Thoracic aorta (tissue), 2 donors: ENCODE data around the gene C1QTNF9. TPM values are rescaled to one million over a fixed set of nuclear protein-coding genes. Genes with fewer than 3 reads are reported as not detected.

ENCODE experiments used
- ATAC-seq: fragments of 150-250 bp; one replicate; pipeline ENCODE4 v1.8.0; 2017; ENCODE audit warnings: low read depth; ENCODE audit not compliant: insufficient number of reproducible peaks, low FRiP score
- DNase-seq: peaks from one replicate; pipeline ENCODE4 v3.0.0-alpha.2; 2020; ENCODE audit warnings: low spot score
- H3K27ac ChIP-seq, 2 donors: fragments of 200-600 bp; sonication (generic); 1 replicate in 1 of 2; 2 replicates in 1 of 2; pipeline ENCODE4 v1.5.1; 2016; ENCODE audit warnings: mild to moderate bottlenecking in 2 of 2, moderate library complexity in 2 of 2
- H3K27me3 ChIP-seq: fragments of 200-600 bp; sonication (generic); replicated peaks from 2 replicates; pipeline ENCODE4 v1.6.0; 2016; ENCODE audit warnings: mild to moderate bottlenecking; ENCODE audit not compliant: insufficient read depth
- H3K36me3 ChIP-seq: fragments of 200-600 bp; sonication (generic); one replicate; pipeline ENCODE4 v1.5.1; 2016
- H3K4me1 ChIP-seq, 2 donors: fragments of 200-600 bp; sonication (generic); 1 replicate in 1 of 2; 2 replicates in 1 of 2; pipeline versions ENCODE4 v1.5.1 to v1.6.0; 2016; ENCODE audit warnings: low read depth in 2 of 2, mild to moderate bottlenecking in 1 of 2; ENCODE audit not compliant: control insufficient read depth in 1 of 2
- H3K4me3 ChIP-seq: fragments of 200-600 bp; sonication (generic); 2 replicates; pipeline ENCODE4 v1.5.1; 2016; ENCODE audit warnings: mild to moderate bottlenecking
- H3K9me3 ChIP-seq: fragments of 200-600 bp; sonication (generic); 2 replicates; pipeline ENCODE4 v1.5.1; 2016
- total RNA-seq, 2 donors: library from RNA; depleted of rRNA; stranded (reverse); fragments of >200 nt; gene quantifications; one replicate each; pipeline versions ENCODE4 v1.1.0 to v1.2.3, GENCODE V29; 2016
- TF ChIP-seq, protein P1 (sequence below): fragments of 200-600 bp; sonication (generic); IDR thresholded peaks from one replicate; pipeline ENCODE4 v1.5.1; 2019; ENCODE audit warnings: antibody characterized with exemption

Gene C1QTNF9
- total RNA-seq, 2 donors from 2014 or later = 0.41 TPM; not detected in 1

DNA sequence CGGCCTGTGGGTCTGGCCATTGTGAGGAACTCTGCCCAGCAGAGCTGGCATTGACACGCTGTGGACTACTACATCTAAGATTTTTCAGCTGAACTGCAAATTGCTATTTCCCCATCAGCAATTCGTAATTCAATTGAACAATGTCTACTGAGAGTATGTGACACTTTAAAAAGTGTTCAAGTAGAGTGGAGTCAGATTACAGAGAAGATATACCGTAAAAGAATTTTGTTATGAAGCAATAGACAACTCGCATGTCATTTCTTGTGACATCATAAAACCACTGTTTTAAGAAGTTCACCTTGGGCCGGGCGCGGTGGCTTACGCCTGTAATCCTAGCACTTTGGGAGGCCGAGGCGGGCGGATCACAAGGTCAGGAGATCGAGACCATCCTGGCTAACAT, 32.5 kb upstream of the C1QTNF9 start:
- DNase-seq = no peak
- Histone ChIP-seq H3K36me3 (no peaks in the 10 kb centered on the region), H3K27me3 (no peaks in the 10 kb centered on the region), H3K27ac (no peak overlapping the region), H3K9me3 (no peaks in the 10 kb centered on the region), H3K4me3 (no peak overlapping the region), H3K4me1 (peaks cover 9 to 13% of the 10 kb centered on the region in 2 donors)
- ATAC-seq = no peak
- TF ChIP-seq, protein P1, sequence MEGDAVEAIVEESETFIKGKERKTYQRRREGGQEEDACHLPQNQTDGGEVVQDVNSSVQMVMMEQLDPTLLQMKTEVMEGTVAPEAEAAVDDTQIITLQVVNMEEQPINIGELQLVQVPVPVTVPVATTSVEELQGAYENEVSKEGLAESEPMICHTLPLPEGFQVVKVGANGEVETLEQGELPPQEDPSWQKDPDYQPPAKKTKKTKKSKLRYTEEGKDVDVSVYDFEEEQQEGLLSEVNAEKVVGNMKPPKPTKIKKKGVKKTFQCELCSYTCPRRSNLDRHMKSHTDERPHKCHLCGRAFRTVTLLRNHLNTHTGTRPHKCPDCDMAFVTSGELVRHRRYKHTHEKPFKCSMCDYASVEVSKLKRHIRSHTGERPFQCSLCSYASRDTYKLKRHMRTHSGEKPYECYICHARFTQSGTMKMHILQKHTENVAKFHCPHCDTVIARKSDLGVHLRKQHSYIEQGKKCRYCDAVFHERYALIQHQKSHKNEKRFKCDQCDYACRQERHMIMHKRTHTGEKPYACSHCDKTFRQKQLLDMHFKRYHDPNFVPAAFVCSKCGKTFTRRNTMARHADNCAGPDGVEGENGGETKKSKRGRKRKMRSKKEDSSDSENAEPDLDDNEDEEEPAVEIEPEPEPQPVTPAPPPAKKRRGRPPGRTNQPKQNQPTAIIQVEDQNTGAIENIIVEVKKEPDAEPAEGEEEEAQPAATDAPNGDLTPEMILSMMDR = no peak

DNA sequence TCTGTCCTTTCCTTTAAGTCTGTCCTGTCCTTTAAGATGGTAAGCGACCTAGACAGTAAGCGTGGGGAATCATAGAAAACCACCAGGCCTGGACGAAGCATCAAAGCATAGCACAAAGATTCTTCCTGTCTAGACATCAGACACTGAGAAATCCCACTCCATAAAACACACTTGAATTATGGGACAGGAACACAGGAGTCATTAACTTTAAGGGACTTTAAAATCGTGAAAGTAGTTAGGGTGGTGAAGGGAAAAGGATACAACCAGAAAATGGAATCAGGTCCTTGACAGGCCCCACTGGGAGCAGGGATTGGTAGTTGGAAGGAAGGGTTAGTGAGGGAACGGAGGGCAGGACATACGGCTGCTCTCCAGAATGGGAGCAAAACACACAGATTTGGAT, 31.6 kb upstream of the C1QTNF9 start:
- no peak for DNase-seq
- TF ChIP-seq, protein P1 = no peak
- no peaks in the 10 kb centered on the region for H3K36me3 ChIP-seq
- H3K4me1 ChIP-seq = peaks cover 1 to 5% of the 10 kb centered on the region in 2 donors
- no peak overlapping the region for H3K4me3 ChIP-seq
- H3K27me3 ChIP-seq = no peaks in the 10 kb centered on the region
- no peak for ATAC-seq
- H3K27ac ChIP-seq = no peak overlapping the region
- no peaks in the 10 kb centered on the region for H3K9me3 ChIP-seq

DNA sequence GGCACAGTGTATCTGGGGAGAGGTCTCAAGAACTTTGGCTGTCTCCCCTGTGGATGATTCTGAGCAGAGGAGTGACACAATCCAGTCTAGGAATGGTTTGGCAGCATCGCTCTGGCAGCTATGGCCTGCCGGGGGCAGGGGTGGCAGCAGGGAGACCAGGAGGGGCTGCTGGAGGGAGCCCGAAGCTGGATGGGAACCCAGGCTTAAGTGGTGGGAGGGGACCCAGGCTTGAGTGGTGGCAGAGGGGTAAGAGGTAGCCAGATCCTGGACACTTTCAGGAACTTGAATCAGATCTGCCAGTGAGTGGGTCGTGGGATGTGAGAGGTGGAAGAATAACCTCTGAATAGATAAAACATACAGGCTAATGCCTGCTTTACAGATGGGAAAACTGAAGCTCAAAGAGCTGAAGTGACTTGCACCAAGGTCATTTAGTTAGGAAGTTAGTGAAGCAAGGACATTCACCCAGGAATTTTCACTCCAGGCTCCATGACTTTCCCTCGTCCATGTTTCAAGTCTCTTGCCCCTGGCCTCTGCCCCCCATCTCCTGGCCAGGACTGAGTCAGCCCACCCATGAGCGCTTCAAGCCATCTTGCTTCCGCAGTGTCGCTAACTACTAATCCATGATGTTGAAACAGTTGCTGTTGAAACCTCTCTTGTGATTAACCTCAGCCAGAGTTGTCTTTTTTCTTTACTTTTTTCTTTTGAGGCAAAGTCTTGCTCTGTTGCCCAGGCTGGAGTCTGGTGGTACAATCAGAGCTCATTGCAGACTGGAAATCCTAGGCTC, 29.9 kb upstream of the C1QTNF9 start:
- H3K4me3 ChIP-seq = no peak overlapping the region
- DNase-seq = no peak
- peaks cover 6% of the 10 kb centered on the region for H3K36me3 ChIP-seq
- no peaks in the 10 kb centered on the region for H3K27me3 ChIP-seq
- no peak for ATAC-seq
- no peak overlapping the region for H3K27ac ChIP-seq
- H3K4me1 ChIP-seq = no peaks in the 10 kb centered on the region
- H3K9me3 ChIP-seq = no peaks in the 10 kb centered on the region
- TF ChIP-seq, protein P1 = no peak

DNA sequence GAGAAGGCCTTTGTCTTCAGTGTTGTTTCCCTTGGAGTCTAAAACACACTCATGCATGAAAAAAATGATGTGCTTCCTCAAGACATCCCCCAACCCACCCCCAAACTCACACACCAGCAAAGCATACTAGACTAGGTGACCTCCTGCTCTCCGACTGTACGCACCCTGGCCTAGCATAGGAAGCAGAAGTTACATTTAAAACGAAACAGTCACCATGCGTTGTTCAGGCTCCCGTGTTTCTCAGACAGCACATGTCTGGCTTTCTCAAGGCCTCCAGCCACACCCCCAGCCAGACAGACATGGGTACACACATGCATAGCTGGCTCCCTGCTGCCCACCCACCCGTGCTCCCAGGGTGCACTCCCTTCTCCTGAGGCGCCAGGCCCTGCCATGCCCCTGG, 28.7 kb upstream of the C1QTNF9 start:
- no peak overlapping the region for H3K4me3 ChIP-seq
- TF ChIP-seq, protein P1 = no peak
- DNase-seq = no peak
- H3K27me3 ChIP-seq = no peaks in the 10 kb centered on the region
- H3K9me3 ChIP-seq = no peaks in the 10 kb centered on the region
- no peak for ATAC-seq
- H3K36me3 ChIP-seq = peaks cover 11% of the 10 kb centered on the region
- H3K4me1 ChIP-seq = no peaks in the 10 kb centered on the region
- H3K27ac ChIP-seq = no peak overlapping the region

DNA sequence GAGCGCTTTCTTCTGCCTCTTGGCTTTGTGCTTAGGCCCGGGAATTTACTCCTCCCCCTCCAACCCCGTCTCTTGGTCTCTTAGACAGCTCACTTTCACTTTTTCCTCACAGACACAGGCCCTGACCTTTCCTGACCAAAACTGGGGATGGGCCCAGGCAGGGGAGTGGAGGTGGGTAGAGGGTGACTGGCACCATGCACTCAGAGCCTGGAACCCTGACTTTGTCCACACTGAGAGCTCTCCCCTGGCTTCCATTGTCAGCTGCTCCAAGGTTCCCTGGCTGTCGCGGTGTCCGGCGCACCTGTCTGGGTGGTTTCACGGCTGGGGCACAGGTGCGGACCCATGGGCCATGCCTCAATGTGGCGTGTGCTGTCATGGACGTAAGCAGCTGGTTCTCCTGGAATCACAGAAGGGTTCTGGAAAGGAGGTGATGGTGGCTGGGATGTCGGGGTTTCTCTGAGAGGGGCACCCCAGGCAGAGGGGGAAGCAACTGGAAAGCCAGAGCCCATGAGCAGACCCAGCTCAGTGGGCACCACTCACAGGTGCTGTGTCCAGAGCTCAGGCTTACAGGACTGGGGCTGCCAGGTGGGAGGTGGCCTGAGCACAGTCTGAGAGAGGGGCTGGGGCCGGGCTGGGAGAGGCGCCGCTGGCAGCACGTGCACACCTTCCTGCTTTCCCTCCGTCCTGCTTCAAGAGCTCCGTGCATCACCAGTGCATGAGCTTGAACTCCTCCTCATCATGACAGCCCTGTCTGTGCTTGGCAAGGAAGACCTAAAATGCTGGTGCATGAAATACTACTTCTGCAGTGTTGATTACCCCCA, 28.0 kb upstream of the C1QTNF9 start:
- Histone ChIP-seq H3K27ac (no peak overlapping the region), H3K4me1 (no peaks in the 10 kb centered on the region), H3K9me3 (no peaks in the 10 kb centered on the region), H3K4me3 (no peak overlapping the region), H3K27me3 (no peaks in the 10 kb centered on the region), H3K36me3 (peaks cover 13% of the 10 kb centered on the region)
- TF ChIP-seq, protein P1 = no peak
- ATAC-seq (no peak), DNase-seq (no peak)
